NT2/D1 (cell line): ENCODE results near the gene HRH1.

ENCODE experiments used
- YY1 ChIP-seq: IDR thresholded peaks from 2 replicates; pipeline ENCODE4 v1.6.1; 2011; ENCODE audit not compliant: insufficient read length, insufficient read depth
- ZNF274 ChIP-seq: IDR thresholded peaks from 2 replicates; pipeline ENCODE4 v1.6.1; 2011; ENCODE audit warnings: mild to moderate bottlenecking, low read depth, low read length

DNA sequence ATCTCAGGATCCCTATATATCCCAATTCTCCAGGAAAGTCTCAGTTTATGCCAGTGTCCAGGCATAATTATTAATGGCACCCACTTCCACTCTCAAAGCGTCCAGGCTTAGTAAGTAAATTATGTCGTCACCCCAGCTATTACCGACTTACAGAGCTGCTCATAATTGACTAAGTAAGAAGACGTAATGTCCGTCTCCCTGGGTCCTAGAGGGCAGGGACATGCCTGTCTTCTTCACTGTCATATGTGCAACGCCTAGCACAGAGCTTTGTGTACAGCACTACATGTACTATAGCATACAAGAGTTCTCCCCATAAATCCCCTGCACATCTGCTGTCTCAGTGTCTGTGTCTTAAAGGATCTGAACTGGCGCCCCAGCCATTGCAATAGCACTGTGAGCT, 23.9 kb upstream of the HRH1 start:
- no peak for TF ChIP-seq YY1
- no peak for TF ChIP-seq ZNF274
